ENCODE measurements around the gene NEDD4L. TPM values are rescaled to one million over a fixed set of nuclear protein-coding genes. Genes with fewer than 3 reads are reported as not detected.

NEDD4L gene
- total RNA-seq, 4 donors from 2014 or later: 32.5 to 65.6 (median 43.4) TPM

DNA sequence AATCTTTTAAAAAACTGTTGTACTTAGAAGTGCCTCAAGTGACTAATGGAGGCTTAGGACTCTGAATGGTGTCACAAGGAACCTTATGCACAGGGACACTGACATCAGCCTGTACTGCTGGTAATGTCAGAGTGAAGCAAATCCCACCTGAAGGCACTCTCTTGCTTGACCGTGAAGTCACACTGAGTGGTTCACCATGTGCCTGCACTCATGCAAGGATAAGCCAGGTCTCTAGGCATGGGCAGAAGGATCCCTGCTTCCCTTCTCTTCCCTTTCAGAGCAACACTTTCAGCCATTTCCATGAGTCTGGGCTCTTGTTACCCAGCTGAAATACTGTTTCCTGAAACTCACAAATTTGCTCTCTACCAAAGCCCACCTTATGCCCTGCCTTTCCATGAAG lies 123.0 kb downstream of the NEDD4L start:
- no peak for TF ChIP-seq CTCF (IDR thresholded peaks at IDR 0.05; ENCODE audit: low read depth)

- no peak for TF ChIP-seq CTCF (IDR thresholded peaks at IDR 0.05; ENCODE audit: low read depth)
Measured at GRCh38 chr18:58168221-58168620, 124.2 kb downstream of the NEDD4L start.

DNA sequence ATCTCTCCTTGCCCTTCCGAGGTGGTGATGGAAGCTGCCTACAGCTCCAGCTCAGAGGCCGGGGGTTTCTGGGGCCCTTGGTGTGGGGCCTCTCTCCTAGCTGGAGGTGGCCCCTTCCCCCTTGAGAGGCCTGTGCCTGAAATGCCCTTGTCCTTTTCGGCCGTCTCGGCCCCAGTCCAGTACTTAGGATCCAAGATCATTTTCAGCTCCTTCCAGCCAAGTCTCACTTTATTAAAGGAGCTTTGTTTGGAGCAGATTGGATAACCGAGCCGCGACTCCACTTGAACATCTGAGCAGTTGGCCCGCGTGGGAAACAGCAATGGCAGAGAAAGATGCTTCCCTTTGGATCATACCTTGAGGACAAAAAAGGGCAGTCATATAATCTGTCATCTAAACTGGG lies 125.0 kb downstream of the NEDD4L start:
- no peak for TF ChIP-seq CTCF (IDR thresholded peaks at IDR 0.05; ENCODE audit: low read depth)

- TF ChIP-seq CTCF (IDR thresholded peaks at IDR 0.05; ENCODE audit: low read depth): no peak
Measured at GRCh38 chr18:58169472-58169871, 125.4 kb downstream of the NEDD4L start.

- no peak for TF ChIP-seq CTCF (IDR thresholded peaks at IDR 0.05; ENCODE audit: low read depth)
Measured at GRCh38 chr18:58172031-58172430, 128.0 kb downstream of the NEDD4L start.

- TF ChIP-seq CTCF (IDR thresholded peaks at IDR 0.05; ENCODE audit: low read depth): no peak
Measured at GRCh38 chr18:58174285-58174684, 130.3 kb downstream of the NEDD4L start.

DNA sequence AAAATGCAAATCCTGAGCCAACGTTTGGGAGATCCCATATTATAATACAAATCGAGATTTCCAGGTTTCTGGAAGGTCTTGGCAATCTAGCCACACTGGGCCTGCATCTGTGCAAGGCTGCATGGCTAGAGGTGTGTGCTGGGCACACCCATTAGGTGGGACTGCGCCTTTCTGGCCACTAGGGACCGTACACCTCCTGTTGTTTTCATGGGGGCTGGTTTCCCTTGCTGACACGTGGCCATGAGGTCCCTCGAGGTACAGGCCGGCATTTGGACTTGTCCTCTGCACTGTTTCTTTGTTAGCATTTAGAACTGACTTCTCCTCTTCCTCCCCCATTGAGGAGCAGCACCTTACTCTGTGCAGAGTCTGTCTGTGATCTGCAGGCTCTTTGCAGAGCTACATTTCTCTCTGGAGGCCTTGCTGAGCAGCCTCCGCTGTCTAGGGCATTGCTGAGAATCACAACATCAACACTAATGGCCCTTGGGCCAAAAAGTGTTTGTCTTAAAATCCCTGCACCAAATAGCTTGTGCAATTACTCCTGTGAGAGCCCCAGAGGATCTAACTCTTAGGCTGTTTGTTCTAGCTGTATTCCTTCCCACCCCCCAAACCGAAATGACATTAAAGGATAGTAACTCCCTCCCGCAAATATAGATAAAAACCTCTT lies 131.2 kb downstream of the NEDD4L start:
- no peak for TF ChIP-seq CTCF (IDR thresholded peaks at IDR 0.05; ENCODE audit: low read depth)
